SU-DHL-6 (cell line): ENCODE data around the gene CXCR5.

Experiments
- EZH2phosphoT487 ChIP-seq: fragments of 200-600 bp; sonication (generic), shearing (Covaris generic); conservative IDR thresholded peaks from 2 replicates; pipeline ENCODE4 v1.6.1; 2018; ENCODE audit warnings: mild to moderate bottlenecking, antibody characterized with exemption, low read length, moderate library complexity, mixed read lengths
- TF ChIP-seq, protein P1 (sequence below): fragments of 200-600 bp; sonication (generic); IDR thresholded peaks from one replicate; pipeline ENCODE4 v1.5.1; 2017; ENCODE audit warnings: antibody characterized with exemption, mild to moderate bottlenecking, low read length, moderate library complexity; ENCODE audit not compliant: insufficient read depth, poor library complexity, severe bottlenecking

DNA sequence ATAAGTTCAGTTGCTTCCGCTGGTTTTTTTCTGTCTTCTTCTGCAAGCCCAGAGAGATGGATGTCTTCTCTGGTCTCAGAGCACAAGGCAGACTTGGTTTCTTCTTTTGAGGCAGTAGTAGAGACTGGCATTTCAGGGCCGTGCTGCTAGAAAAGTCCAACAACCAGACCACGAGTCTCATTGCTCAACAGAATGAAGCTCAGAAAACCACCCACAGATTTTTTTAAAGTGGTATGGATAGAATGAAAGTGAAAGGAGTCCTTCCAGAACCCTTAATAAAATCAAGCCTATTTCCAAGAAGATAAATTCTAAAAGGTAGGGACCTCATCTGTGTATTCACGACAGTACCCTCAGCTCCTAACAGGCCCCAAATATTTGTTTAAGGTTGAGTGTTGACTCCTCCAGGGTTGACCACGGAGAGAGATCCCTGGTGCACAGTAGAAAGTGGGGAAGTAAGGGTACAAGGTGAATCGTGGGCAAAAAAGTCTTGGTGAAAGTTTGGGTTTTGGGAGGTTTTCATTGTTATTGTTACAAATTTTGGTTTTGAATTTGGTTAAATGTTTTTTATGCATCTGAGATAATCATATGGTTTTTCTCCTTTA, 49.2 kb upstream of the CXCR5 start:
- TF ChIP-seq, protein P1, sequence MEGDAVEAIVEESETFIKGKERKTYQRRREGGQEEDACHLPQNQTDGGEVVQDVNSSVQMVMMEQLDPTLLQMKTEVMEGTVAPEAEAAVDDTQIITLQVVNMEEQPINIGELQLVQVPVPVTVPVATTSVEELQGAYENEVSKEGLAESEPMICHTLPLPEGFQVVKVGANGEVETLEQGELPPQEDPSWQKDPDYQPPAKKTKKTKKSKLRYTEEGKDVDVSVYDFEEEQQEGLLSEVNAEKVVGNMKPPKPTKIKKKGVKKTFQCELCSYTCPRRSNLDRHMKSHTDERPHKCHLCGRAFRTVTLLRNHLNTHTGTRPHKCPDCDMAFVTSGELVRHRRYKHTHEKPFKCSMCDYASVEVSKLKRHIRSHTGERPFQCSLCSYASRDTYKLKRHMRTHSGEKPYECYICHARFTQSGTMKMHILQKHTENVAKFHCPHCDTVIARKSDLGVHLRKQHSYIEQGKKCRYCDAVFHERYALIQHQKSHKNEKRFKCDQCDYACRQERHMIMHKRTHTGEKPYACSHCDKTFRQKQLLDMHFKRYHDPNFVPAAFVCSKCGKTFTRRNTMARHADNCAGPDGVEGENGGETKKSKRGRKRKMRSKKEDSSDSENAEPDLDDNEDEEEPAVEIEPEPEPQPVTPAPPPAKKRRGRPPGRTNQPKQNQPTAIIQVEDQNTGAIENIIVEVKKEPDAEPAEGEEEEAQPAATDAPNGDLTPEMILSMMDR, result no peak
- no peak for TF ChIP-seq EZH2phosphoT487
